SU-DHL-6 (cell line): Measurements from ENCODE around the gene UNK.

Source experiments
- H2AFZ ChIP-seq: fragments of 200-600 bp; sonication (generic); 2 replicates; pipeline ENCODE4 v1.6.1; 2014; ENCODE audit warnings: low read depth, mild to moderate bottlenecking, moderate library complexity, mixed read lengths, antibody characterized with exemption, low read length; ENCODE audit not compliant: severe bottlenecking
- H3F3A ChIP-seq: fragments of 200-600 bp; shearing (Covaris generic); 2 replicates; pipeline ENCODE4 v1.6.0; 2016; ENCODE audit warnings: antibody characterized with exemption, mild to moderate bottlenecking; ENCODE audit not compliant: insufficient read depth
- H3K27ac ChIP-seq: fragments of 200-600 bp; sonication (generic); 2 replicates; pipeline ENCODE4 v1.5.1; 2016; ENCODE audit warnings: low read depth, mild to moderate bottlenecking, low read length, moderate library complexity, mixed read lengths
- H3K27me3 ChIP-seq: fragments of 200-600 bp; sonication (generic), shearing (Covaris generic); 2 replicates; pipeline ENCODE4 v1.6.0; 2014; ENCODE audit warnings: mild to moderate bottlenecking, low read length
- H3K36me3 ChIP-seq: fragments of 200-600 bp; sonication (generic); 2 replicates; pipeline ENCODE4 v1.6.1; 2014; ENCODE audit warnings: mild to moderate bottlenecking, low read length, mixed read lengths
- H3K4me2 ChIP-seq: fragments of 300-600, 200-600 bp; shearing (Covaris generic), sonication (generic); 2 replicates; pipeline ENCODE4 v1.6.0; 2014; ENCODE audit warnings: low read length, low read depth, mild to moderate bottlenecking; ENCODE audit not compliant: poor library complexity, severe bottlenecking
- H3K4me3 ChIP-seq: fragments of 200-600 bp; sonication (generic); 2 replicates; pipeline ENCODE4 v1.5.1; 2014; ENCODE audit warnings: antibody characterized with exemption, low read length, mild to moderate bottlenecking, mixed read lengths; ENCODE audit not compliant: insufficient read depth, poor library complexity, severe bottlenecking
- H3K79me2 ChIP-seq: fragments of 200-600 bp; sonication (generic); 2 replicates; pipeline ENCODE4 v1.6.1; 2014; ENCODE audit warnings: mild to moderate bottlenecking, low read length, moderate library complexity; ENCODE audit not compliant: insufficient read depth
- H3K9ac ChIP-seq: fragments of 200-600 bp; sonication (generic); 2 replicates; pipeline ENCODE4 v1.7.0; 2014; ENCODE audit warnings: mild to moderate bottlenecking, low read length
- H3K9me2 ChIP-seq: fragments of 200-600 bp; sonication (generic); replicated peaks from 2 replicates; pipeline ENCODE4 v1.6.1; 2014; ENCODE audit warnings: low read length; ENCODE audit not compliant: insufficient read depth
- H3K9me3 ChIP-seq: fragments of 200-600 bp; sonication (generic); 2 replicates; pipeline ENCODE4 v1.6.1; 2014; ENCODE audit warnings: low read length, mixed read lengths; ENCODE audit not compliant: insufficient read depth
- H4K20me1 ChIP-seq: fragments of 200-600 bp; sonication (generic); 2 replicates; pipeline ENCODE4 v1.6.1; 2014; ENCODE audit warnings: low read depth, mild to moderate bottlenecking, antibody characterized with exemption, low read length, moderate library complexity, mixed read lengths
- CTCF ChIP-seq: fragments of 200-600 bp; sonication (generic); IDR thresholded peaks from one replicate; pipeline ENCODE4 v1.5.1; 2017; ENCODE audit warnings: antibody characterized with exemption, mild to moderate bottlenecking, low read length, moderate library complexity; ENCODE audit not compliant: insufficient read depth, poor library complexity, severe bottlenecking
- EZH2phosphoT487 ChIP-seq: fragments of 200-600 bp; sonication (generic), shearing (Covaris generic); conservative IDR thresholded peaks from 2 replicates; pipeline ENCODE4 v1.6.1; 2018; ENCODE audit warnings: mild to moderate bottlenecking, antibody characterized with exemption, low read length, moderate library complexity, mixed read lengths

The UNK gene

GRCh38 chr17:75828741-75829140, 44.1 kb downstream of the UNK start:
- Histone ChIP-seq H3K79me2 (no peaks in the 10 kb centered on the region), H3K9ac (no peak overlapping the region), H3K9me2 (no peaks in the 10 kb centered on the region), H3K36me3 (no peaks in the 10 kb centered on the region), H4K20me1 (no peaks in the 10 kb centered on the region), H3K9me3 (no peaks in the 10 kb centered on the region), H3K4me3 (no peak overlapping the region), H2AFZ (no peak overlapping the region), H3F3A (no peaks in the 10 kb centered on the region), H3K27me3 (no peaks in the 10 kb centered on the region), H3K4me2 (no peak overlapping the region), H3K27ac (no peak overlapping the region)
- TF ChIP-seq CTCF (no peak), EZH2phosphoT487 (no peak)

DNA sequence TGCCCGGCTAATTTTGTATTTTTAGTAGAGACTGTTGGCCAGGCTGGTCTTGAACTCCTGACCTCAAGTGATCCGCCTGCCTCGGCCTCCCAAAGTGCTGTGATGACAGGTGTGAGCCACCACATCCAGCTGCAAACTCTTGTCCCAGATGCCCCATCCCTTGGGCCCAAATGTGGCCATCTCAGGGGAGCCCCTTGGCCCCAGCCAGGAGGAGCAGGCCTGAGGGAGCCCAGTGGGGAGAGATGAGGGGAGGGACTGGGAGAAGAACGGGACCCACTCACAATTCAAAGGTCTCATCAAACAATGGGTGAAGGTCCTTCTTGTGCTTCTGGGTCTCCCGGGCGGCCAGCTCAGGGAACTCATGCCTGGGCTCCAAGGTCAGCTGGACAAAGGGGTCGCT, 45.1 kb downstream of the UNK start:
- Histone ChIP-seq H3K4me3 (no peak overlapping the region), H3K79me2 (no peaks in the 10 kb centered on the region), H3K4me2 (no peak overlapping the region), H3K9me2 (no peaks in the 10 kb centered on the region), H3F3A (no peaks in the 10 kb centered on the region), H3K27ac (no peak overlapping the region), H3K27me3 (no peaks in the 10 kb centered on the region), H2AFZ (no peak overlapping the region), H3K9me3 (no peaks in the 10 kb centered on the region), H3K9ac (no peak overlapping the region), H3K36me3 (no peaks in the 10 kb centered on the region), H4K20me1 (no peaks in the 10 kb centered on the region)
- TF ChIP-seq CTCF (no peak), EZH2phosphoT487 (no peak)

GRCh38 chr17:75830164-75831031, 45.8 kb downstream of the UNK start:
- Histone ChIP-seq H3K36me3 (no peaks in the 10 kb centered on the region), H3K27ac (no peak overlapping the region), H4K20me1 (no peaks in the 10 kb centered on the region), H3K27me3 (no peaks in the 10 kb centered on the region), H3K9me3 (no peaks in the 10 kb centered on the region), H3K4me2 (no peak overlapping the region), H3K4me3 (no peak overlapping the region), H3K79me2 (no peaks in the 10 kb centered on the region), H3K9me2 (no peaks in the 10 kb centered on the region), H3F3A (no peaks in the 10 kb centered on the region), H2AFZ (no peak overlapping the region), H3K9ac (no peak overlapping the region)
- TF ChIP-seq CTCF (peak; percentile 74), EZH2phosphoT487 (no peak)
